Lower leg skin (tissue), 4 donors: ENCODE results near the gene ACTG1. TPM values are rescaled to one million over a fixed set of nuclear protein-coding genes. Genes with fewer than 3 reads are reported as not detected.

Experiments used
- DNase-seq, 2 donors: peaks; one replicate each; pipeline ENCODE4 v3.0.0-alpha.2; 2019; ENCODE audit warnings: low spot score in 2 of 2
- H3K4me3 ChIP-seq: fragments of 200-600 bp; sonication (generic); 2 replicates; pipeline ENCODE4 v1.5.1; 2017; ENCODE audit warnings: mild to moderate bottlenecking, low read depth; ENCODE audit not compliant: poor library complexity, severe bottlenecking
- POLR2A ChIP-seq, 2 donors: fragments of 450-650 bp; IDR thresholded peaks; one replicate each; pipeline ENCODE4 v1.6.1; 2016 to 2017; ENCODE audit warnings: antibody characterized with exemption in 2 of 2, mild to moderate bottlenecking in 1 of 2, moderate library complexity in 1 of 2
- WGBS, 2 donors: methylation state at CpG; one replicate each; pipeline ENCODE4 v1.1.5; 2018; 5-methylcytosine and 5-hydroxymethylcytosine counted together
- intact Hi-C: fragments of 100-400 bp; cut with DNase I; formaldehyde crosslinking; loops from one replicate; pipeline ENCODE4 v1.15.0; 2023; ENCODE audit warnings: low total_unique reads
- total RNA-seq, 4 donors: library from RNA; depleted of rRNA; stranded (reverse); fragments of >200 nt; gene quantifications; one replicate each; pipeline ENCODE4 v1.1.0, GENCODE V29; 2016
- TF ChIP-seq, protein P1 (sequence below), 3 donors: fragments of 450-650 bp; IDR thresholded peaks; one replicate each; pipeline ENCODE4 v1.5.1; 2016; ENCODE audit warnings: antibody characterized with exemption in 3 of 3, mild to moderate bottlenecking in 3 of 3, moderate library complexity in 2 of 3

ACTG1 gene
- total RNA-seq, 4 donors from 2014 or later = 3,349 to 4,521 (median 4,085) TPM

DNA sequence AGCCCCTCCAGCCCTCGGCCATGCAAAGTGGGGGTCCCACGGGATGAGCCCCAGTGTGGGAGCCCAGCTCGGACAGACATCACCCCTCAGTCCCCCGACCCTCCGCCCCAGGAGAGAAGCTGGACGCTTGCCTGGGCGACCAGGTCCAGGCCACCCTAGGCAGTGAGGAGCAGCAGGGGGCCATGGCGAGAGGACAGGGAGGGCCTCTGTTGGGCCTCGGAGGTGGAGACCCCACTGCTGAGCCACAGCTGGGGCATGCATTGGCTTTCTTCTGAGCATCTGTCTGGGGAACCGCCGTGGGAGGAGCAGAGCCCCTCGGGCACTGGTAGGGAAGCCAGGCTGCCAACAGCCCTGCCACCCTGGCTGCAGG is 13.0 kb downstream of the ACTG1 start:
- TF ChIP-seq POLR2A (IDR thresholded peaks at IDR 0.05) = no peak
- TF ChIP-seq, protein P1, sequence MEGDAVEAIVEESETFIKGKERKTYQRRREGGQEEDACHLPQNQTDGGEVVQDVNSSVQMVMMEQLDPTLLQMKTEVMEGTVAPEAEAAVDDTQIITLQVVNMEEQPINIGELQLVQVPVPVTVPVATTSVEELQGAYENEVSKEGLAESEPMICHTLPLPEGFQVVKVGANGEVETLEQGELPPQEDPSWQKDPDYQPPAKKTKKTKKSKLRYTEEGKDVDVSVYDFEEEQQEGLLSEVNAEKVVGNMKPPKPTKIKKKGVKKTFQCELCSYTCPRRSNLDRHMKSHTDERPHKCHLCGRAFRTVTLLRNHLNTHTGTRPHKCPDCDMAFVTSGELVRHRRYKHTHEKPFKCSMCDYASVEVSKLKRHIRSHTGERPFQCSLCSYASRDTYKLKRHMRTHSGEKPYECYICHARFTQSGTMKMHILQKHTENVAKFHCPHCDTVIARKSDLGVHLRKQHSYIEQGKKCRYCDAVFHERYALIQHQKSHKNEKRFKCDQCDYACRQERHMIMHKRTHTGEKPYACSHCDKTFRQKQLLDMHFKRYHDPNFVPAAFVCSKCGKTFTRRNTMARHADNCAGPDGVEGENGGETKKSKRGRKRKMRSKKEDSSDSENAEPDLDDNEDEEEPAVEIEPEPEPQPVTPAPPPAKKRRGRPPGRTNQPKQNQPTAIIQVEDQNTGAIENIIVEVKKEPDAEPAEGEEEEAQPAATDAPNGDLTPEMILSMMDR (IDR thresholded peaks at IDR 0.05) = no peak
- intact Hi-C loops = loop anchor here (10.0 kb wide), 1 partner anchor 485 kb away; no protein-coding TSS in a partner anchor
- no peak overlapping the region for H3K4me3 ChIP-seq
- 41 to 55% methylated on average over 7 to 12 of the region's 12 CpGs for WGBS, 2 donors
- DNase-seq = no peak

DNA sequence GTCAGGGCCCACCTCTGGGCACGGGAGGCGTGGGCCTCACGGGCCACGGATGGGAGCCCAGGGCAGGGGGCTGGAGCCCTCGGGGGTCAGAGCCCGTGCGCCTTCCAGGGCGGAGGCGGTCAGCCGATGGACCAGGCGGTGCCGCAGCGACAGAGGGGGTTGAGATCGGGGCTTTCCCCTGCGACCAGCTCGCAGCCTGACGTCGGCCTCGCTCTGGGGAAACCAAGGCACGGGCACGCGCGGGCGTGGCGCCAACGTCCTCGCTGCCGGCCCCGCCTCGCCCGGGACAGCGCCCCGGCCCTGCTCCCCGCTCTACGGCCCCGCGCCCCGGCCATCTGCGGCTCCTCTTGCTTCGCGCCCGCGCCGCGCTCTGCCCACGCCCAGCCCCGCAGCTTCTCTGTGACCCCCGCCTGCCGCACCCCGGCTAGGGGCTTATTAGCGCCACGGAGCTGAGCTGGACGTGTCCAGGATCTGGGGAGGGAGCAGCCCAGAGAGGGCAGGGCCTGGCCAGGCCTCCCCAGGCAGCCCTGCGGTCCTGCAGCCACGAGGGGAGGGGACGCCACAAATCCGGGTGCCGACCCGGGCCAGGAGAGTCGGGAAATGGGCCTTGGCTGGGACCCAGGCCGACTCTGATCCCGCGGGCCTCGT is 13.5 kb downstream of the ACTG1 start:
- no peak for DNase-seq
- intact Hi-C loops = loop anchor here (10.0 kb wide), 1 partner anchor 484 kb away; no protein-coding TSS in a partner anchor
- H3K4me3 ChIP-seq = no peak overlapping the region
- TF ChIP-seq, protein P1 (IDR thresholded peaks at IDR 0.05) = no peak
- no peak for TF ChIP-seq POLR2A (IDR thresholded peaks at IDR 0.05)
- WGBS, 2 donors = 70 to 75% methylated on average over 38 to 52 of the region's 64 CpGs

DNA sequence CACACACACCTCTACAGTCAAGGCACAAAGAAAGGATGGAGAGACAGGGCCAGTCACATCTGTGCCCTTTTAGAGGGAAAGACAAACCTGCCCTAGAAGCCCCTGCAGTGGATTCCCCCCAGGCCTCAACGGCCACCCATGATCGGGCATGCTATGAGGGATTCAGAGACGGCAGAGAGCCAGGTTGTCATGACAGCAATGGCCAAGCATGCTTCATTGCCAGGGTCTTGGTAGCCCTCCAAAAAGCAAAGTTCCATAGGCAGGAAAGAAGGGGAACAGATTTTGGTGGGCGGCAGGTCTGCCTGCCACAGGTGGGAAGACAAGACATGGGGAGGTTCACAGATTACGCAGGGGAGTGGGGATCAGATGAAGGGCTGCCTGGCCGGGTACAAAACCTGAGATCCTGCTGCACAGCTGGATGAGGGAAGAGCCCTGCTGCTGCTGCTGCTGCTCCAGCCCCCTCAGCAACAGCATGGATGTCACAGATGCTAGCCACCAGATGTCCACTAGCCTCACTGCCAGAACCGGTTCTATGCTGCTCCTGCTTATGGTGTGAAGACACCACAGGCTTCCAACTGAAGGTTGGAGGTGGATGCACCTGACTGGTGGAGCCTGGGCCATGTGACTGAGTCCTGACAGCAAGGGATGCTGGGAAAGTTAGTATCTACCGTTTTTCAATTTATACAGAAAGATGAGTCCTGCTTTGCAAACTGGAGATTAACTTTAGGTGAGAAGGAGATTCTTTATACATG is 17.8 kb downstream of the ACTG1 start:
- 39 to 45% methylated on average over 8 of the region's 8 CpGs for WGBS, 2 donors
- H3K4me3 ChIP-seq = no peak overlapping the region
- intact Hi-C loops = loop anchor here (10.0 kb wide), 1 partner anchor 480 kb away; no protein-coding TSS in a partner anchor
- DNase-seq = no peak
- TF ChIP-seq, protein P1 (IDR thresholded peaks at IDR 0.05) = no peak
- TF ChIP-seq POLR2A (IDR thresholded peaks at IDR 0.05) = no peak

DNA sequence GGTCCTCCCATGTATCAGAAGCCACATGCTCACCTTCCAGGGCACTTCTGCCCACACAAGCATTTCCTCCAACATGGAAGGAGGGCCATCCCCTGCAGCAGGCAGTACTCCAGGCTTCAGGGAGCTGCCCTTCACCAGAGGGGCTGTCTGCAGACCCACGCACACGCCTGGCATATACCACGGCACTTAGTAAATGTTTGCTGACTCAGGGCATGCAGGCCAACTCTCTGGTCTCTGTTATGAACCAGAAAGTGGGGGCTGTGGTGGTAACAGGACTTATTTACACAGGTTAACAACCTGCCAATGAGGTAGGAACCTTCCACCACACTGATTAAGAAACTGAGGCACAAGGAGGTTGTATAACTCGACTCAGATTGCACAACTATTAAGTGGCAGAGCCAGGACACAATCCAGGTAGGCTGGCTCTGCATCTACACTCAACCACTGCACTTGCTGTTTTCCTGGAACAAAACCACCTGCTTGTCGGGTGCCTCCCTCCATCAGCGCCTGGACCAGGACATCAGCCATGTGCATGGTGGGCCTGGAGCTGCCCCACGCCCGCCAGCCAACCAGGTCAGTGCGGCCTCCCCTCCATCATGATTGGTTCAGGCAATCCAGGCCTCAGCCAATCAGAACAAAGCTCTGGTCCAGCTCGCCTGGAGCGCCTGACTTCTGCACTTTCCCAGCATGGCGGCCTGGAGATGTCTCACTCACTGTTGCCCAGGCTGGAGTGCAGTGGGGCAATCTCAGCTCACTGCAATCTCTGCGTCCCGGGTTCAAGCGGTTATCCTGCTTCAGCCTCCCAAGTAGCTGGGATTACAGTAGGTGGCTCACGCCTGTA is 19.2 kb downstream of the ACTG1 start:
- no peak overlapping the region for H3K4me3 ChIP-seq
- DNase-seq = no peak
- TF ChIP-seq POLR2A (IDR thresholded peaks at IDR 0.05) = no peak
- TF ChIP-seq, protein P1 (IDR thresholded peaks at IDR 0.05) = no peak
- WGBS, 2 donors = 88 to 96% methylated on average over 15 to 16 of the region's 16 CpGs
- intact Hi-C loops = loop anchor here (10.0 kb wide), 1 partner anchor 479 kb away; no protein-coding TSS in a partner anchor

DNA sequence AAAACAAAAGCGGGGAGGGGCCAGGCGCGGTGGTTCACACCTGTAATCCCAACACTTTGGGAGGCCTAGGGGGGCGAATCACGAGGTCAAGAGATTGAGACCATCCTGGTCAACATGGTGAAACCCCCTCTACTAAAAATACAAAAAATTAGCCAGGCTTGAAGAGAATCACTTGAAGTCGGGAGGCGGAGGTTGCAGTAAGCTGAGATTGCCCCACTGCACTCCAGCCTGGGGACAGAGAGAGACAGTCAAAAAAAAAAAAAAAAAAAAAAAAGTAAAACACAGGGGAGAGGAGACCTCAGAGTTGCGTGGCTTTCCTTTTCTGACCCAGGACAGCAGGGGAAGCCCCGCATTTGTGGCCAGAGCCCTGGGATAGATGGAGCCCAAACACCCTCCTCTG is 19.9 kb downstream of the ACTG1 start:
- intact Hi-C loops = loop anchor here (10.0 kb wide), 1 partner anchor 478 kb away; no protein-coding TSS in a partner anchor
- WGBS, 2 donors = 88 to 90% methylated on average over 9 of the region's 9 CpGs

More for the DNA sequence above, 19.9 kb downstream of the ACTG1 start:
- DNase-seq = no peak
- H3K4me3 ChIP-seq = no peak overlapping the region
- TF ChIP-seq, protein P1 (IDR thresholded peaks at IDR 0.05) = no peak
- no peak for TF ChIP-seq POLR2A (IDR thresholded peaks at IDR 0.05)
